Middle frontal gyrus (tissue), 1 donor: Measurements from ENCODE around the gene MAPT.

Source experiments
- DNase-seq: peaks from one replicate; pipeline ENCODE4 v3.0.0-alpha.2; 2015; ENCODE audit warnings: low spot score; ENCODE audit errors: extremely low spot score

MAPT gene

DNA sequence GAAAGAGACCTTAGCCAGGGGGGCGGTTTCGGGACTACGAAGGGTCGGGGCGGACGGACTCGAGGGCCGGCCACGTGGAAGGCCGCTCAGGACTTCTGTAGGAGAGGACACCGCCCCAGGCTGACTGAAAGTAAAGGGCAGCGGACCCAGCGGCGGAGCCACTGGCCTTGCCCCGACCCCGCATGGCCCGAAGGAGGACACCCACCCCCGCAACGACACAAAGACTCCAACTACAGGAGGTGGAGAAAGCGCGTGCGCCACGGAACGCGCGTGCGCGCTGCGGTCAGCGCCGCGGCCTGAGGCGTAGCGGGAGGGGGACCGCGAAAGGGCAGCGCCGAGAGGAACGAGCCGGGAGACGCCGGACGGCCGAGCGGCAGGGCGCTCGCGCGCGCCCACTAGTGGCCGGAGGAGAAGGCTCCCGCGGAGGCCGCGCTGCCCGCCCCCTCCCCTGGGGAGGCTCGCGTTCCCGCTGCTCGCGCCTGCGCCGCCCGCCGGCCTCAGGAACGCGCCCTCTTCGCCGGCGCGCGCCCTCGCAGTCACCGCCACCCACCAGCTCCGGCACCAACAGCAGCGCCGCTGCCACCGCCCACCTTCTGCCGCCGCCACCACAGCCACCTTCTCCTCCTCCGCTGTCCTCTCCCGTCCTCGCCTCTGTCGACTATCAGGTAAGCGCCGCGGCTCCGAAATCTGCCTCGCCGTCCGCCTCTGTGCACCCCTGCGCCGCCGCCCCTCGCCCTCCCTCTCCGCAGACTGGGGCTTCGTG lies at the start of gene MAPT:
Gene MAPT (plus strand): TSS at position 533 of the 763 bp plus-strand sequence. CDS start 67,784 bp downstream, outside the sequence.
- peak; percentile 92 for DNase-seq

DNA sequence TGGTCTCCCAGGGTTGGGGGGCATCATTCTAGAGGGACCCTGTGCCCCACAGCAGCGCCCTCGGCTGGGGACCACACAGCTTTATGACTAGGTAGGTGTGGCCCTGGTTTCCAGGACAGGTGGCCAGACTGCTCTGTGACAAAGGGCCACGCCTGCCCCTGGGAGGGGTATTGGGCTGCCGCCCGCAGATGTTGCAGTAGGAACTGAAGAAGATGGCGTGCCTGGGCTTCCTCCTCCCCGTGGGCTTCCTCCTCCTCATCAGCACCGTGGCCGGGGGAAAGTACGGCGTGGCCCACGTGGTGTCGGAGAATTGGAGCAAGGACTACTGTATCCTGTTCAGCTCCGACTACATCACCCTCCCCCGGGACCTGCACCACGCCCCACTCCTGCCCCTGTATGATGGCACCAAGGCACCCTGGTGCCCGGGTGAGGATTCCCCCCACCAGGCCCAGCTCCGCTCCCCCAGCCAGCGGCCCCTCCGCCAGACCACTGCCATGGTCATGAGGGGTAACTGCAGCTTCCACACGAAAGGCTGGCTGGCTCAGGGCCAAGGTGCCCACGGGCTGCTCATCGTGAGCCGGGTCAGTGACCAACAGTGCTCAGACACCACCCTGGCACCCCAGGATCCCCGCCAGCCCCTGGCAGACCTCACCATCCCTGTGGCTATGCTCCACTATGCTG lies 49.5 kb upstream of the MAPT start, which contains the start of gene SPPL2C:
Gene SPPL2C (plus strand): TSS at position 187 of the 681 bp plus-strand sequence. CDS start 26 bp downstream, at position 213.
- no peak for DNase-seq

DNA sequence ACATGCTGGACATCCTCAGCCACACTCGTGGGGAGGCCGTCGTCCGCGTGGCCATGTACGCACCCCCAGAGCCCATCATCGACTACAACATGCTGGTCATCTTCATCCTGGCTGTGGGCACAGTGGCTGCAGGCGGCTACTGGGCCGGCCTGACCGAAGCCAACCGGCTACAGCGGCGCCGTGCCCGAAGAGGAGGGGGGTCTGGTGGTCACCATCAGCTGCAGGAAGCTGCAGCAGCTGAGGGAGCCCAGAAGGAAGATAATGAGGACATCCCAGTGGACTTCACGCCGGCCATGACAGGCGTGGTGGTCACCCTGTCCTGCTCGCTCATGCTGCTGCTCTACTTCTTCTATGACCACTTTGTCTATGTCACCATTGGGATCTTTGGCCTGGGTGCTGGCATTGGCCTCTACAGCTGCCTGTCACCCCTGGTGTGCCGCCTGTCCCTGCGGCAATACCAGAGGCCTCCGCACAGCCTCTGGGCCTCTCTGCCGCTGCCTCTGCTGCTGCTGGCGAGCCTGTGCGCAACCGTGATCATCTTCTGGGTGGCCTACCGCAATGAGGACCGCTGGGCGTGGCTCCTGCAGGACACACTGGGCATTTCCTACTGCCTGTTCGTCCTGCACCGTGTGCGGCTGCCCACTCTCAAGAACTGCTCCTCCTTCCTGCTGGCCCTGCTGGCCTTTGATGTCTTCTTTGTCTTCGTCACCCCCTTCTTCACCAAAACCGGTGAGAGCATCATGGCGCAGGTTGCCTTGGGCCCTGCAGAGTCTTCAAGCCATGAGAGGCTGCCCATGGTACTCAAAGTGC lies 48.8 kb upstream of the MAPT start:
- no peak for DNase-seq

DNA sequence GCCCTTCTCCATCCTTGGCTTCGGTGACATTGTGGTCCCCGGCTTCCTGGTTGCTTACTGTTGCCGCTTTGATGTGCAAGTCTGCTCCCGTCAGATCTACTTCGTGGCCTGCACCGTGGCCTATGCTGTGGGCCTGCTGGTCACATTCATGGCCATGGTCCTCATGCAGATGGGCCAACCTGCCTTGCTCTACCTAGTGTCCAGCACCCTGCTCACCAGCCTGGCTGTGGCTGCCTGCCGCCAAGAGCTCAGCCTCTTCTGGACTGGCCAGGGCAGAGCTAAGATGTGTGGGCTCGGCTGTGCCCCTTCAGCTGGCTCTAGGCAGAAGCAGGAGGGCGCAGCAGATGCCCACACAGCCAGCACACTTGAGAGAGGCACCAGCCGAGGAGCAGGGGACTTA lies 48.1 kb upstream of the MAPT start:
- no peak for DNase-seq

DNA sequence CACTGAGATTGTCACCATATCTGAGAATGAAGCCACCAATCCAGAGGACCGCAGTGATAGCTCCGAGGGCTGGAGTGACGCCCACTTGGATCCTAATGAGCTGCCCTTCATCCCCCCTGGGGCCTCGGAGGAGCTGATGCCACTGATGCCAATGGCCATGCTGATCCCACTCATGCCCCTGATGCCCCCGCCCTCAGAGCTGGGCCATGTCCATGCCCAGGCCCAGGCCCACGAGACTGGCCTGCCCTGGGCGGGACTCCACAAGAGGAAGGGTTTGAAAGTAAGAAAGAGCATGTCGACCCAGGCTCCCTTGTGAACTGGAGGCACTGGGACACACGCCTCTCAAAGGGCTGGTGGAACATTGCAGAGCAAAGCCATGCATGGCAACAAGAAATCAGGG lies 47.7 kb upstream of the MAPT start:
- DNase-seq, result no peak

DNA sequence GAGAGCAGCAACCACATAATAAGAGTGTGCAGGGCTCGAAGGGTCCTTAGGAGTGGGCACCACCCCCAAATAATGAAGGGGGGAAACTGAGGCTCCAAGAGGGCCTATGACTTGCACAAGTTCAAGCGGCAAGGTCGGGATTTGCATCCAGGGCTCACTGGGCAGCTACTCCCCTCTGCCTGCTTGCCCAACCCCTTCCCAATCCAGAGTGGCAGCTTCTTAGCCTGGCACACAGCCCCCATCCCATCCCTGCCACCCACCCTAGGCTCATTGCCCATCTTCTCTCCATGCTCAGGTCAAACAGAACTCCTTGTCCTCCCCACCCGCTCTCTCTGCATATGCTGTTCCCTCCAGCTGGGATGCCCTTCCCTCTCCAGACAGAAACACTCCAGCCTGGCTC lies 47.3 kb upstream of the MAPT start:
- DNase-seq, result no peak

DNA sequence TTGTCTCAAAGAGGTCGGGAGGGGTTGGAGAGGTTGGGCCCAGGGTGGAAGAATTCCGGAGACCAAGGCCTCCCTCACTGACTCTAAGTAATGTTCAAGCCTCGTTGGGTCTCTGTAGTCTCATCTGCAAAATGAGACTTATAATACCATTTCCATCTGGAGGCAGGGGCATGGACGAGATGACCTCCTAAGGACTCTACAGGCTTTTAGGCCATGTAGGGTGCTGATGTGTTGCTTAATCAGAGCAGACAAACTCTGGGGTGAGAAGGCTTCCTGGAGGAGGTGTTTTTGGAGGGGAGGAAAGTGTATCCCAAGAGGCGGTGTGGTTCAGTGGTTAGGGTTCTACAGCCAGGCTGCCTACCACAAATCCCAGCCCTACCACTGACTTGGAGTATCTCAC lies 46.6 kb upstream of the MAPT start:
- no peak for DNase-seq

DNA sequence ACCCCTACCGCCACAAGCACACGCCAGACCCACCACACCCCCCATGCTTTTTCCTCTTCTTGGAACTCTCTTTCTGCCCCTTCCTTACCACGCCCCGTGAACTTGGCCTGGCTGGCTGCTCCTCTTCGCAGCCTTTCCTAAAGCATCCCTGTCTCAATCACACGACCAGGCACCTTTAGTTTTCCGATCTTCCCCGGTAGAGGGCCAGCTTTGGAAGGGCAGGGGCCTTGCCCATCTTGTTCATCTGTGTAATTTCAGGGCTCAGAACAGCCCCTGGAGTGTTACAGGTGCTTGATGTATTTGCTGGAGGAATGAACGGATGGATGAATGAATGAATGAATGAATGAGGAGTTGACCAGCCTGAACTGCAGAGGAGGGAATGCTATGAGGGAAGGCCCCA lies 45.9 kb upstream of the MAPT start:
- no peak for DNase-seq

DNA sequence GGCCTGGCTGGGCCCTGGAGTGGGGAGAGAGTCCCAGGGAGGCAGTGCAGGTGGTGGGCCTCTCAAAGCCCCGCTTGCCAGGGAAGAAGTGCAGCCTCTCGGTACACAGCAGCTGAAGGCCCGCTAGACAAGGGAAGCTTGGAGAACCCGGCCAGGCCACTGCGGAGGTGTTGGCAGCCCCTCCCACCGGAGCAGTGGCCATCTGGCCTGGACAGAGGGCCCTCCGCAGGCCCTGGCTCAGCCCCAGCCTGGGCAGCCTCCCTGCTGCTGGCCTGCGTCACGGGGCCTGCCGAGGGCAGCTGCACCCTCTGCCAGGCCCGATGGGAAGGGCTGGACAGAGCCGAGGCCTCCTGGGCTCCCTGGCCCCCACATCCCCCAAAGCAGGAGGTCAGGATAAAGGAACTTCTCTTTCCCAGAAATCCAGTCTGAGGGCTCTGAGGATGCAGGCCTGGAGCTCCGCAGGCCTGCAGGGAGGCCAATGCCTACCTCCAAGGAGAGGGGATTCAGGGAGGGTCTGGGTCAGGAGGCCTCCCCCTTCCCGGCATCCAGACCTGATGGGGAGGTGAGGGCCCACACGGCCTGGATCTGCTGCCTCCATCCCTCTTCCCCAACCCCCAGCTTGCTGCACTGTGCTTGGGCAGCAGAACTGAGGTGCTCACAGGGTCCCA lies 45.4 kb upstream of the MAPT start:
- peak; percentile 34 for DNase-seq

DNA sequence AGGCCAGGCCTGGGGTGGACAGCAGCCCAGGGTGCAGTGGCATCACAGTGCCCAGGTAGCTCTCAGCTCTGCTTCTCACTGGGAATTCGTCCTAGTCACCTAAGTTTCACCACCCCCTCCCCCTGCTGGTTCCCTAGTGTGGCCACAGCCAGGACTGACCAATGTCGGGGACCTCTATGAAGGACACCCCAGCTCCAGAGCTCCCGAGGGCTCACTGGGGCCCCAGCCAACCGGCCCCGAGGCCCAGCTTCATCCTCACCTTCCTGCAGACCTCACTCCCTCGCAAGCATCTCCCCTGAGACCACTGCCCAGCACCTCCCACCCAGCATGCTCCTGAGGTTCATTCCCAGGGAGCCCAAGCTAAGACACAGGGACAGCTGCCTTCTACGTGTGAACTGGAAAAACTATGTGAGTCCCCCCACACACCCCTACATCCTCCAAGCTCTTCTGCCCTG lies 44.8 kb upstream of the MAPT start:
- no peak for DNase-seq

DNA sequence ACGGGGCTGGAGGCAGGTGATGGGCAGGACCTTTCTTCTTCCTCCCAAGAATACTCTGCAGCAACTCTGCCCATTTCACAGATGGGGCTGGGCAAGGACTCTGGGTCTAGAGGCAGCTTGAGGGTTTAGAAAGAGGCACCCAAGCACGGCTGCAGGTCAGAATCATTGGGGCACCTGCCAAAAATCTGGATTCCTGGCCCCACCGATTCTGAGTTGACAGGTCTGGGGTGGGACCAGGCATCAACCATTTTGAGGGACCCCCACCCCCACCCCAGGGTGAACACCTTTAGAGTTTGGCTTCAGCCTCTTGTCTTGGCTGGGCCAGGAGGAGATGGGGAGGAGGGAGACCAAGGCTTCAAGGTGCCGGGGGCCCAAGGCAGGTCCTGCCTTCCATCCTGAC lies 44.3 kb upstream of the MAPT start:
- DNase-seq, result no peak

DNA sequence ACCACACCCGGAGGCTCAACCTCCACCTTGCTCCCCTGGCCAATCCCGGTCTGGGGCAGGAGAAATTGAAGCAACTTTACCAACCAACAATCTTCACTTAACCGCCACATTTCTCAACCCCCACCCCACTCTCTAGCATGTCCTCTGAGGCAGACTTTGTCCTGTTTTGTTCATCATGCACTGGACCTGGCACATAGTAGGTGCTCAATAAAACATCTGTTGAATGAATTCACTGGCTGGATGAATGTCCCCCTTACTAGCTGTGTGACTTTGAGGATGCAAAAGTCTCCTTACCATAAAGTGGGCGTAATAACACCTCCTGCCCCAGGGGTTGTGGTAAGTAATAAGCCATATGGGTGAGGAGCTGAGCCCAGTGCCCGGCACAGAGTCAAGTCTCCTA lies 43.9 kb upstream of the MAPT start:
- DNase-seq, result no peak

DNA sequence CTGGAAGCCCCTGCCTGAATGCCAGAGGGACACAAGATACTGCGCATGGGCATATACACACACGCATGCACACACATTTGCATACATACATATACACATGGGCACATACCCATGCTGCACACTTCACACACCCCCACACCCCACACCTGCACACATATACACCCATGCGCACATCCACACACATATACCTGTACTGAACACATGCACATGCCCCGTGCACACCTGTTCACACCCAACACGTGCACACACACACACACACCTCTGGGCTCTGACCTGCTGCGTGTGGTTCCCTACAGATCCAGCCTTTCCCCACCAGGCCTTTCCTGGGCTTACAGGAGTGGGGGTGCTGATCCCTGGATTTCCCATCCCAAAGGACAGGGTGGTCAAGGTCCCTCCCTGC lies 43.3 kb upstream of the MAPT start:
- DNase-seq, result no peak

DNA sequence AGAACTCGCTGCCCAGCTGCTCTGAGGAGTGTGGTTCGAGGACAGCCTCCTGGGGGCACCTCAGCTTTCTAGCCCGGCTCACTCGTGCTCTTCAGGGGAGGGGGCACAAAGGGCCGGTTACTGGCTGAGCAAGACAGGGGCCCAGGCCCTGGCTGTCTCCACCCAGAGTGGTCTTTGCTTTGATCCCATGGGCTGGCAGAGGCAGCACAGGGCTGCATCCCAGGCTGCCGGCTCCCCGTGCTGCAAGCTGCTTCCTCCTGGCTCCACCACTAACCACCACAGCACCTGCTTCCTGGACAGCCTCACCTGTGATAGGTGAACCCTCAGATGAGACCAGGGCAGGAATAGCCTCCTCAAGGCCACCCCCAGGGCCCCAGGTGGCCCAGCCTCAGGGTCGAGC lies 42.9 kb upstream of the MAPT start:
- DNase-seq, result no peak

DNA sequence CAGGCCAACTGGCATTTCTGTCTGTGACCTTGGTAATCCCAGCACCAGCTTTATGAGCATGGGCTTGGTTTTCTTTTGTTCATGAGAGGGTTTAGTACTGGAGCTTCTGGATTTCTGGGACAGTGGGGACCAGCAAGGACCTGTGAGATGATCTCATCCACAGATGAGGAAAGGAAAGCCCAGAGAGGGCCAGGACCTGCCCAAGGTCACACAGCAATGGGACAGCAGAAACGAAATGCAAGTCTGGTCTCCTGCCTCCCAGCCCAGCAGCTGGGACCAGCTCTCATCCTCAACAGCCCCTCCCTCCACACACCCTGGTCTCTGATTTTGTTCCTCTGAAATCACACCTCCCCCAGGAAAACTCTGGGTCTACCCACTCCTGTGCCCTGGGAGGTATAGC lies 42.5 kb upstream of the MAPT start:
- DNase-seq, result no peak

DNA sequence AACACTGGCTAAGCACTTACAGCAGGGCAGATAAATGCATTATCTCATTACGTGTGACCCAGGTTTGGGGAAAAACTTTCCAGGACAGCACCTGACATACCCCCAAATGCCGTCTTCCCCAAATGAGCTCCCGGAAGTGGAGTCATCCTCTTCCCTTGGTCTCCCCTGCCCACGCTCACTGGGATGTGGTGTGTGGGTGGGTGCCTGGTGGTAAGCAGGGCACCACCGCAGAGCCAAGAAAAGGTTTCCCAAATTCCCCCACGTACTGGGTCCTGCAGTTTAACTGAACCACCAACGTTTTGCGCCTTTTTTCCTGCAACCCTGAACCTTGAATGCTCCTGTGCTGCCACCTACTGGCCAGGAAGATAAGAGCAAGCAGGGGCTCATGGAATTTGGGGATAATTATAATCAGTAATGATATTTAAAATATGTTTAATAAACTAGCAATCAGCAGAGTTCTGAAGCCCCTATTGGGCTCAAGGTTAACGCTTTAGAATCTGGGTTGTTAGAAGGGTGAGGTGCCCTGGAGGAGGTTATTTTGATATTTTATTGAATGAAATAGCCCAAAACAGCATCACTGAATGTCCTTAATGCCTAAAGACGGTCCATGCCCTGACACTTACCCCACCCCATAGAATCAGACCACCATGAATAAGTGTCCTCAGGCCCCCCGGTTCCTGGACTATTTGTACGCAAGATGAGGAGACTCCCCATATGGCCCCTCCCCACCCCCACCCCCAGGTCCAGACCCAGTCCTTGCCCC lies 41.6 kb upstream of the MAPT start:
- DNase-seq, result peak; percentile 56

DNA sequence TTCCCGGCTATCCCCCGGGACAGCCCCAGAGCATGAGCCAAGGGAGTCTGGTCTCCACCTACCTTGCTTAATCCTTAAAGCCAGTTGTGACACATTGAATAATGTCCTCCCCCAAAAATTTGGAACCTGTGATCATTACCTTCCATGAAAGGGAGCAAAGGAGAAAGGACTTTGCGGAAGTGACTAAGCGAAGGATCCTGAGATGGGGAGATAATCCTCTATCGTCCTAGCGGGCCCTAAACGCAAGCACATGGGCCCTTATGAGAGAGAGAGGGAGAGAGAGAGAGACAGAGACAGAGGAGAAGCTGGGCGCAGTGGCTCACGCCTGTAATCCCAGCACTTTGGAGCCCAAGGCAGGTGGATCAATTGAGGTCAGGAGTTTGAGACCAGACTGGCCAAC lies 40.1 kb upstream of the MAPT start:
- DNase-seq, result no peak

DNA sequence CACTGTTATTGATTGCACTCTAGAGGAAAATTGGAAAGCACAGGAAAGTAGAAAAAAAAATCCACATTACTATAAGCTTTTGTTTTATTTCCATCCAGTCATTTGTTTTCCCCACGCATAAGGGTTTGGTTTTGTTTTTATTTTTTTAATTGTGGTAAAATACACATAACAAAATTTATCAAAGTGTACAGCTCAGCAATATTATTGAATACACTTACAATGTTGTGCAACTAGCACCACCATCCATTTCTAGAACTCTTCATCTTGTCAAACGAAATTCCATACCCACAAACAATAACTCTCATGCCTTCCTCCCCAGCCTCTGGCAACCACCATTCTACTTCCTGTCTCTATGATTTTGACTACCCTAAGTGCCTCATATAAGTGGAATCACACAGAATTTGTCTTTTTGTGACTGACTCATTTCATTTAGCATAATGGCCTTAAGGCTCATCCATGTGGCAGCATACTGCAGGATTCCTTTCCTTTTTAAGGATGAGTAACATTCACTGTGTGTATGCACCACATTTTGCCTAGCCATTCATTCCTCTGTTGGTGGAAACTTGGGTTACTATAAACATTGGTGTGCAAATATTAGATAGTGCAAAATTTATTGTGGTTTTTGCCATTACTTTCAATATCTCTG lies 38.5 kb upstream of the MAPT start:
- DNase-seq, result no peak

DNA sequence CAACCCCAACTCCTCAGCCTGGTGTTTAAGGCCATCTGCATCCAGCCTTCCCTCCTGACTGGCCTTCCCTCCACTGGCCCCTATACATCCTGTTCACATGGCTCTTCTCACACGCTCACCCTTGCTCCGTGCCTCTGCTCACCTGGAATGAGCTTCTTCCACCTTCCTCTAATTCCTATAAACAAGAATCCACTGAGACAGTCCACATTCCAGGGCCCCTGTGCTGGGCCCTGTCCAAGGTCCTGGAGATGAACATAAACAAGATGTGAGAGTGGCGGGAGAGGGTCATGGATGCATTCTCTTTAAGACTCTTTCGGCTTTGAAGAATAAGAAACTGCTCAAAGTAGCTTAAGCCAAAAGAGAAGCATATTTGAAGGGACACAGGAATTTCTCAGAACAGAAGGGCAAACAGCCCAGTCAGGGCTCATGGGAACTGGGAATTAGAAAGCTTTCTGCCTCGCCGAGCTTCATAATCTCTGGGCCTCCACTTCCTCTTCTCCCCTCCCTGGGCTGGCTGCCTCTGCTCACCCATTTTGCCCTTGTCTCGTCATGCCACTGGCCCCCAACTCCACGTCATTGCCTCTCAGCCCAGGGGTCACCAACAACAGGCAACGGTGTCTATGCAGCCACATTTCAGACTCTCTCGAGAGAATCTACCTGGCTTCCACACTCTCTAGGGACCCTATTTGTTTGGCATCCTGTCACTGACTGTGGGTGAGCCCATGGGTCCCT lies 36.2 kb upstream of the MAPT start:
- no peak for DNase-seq

DNA sequence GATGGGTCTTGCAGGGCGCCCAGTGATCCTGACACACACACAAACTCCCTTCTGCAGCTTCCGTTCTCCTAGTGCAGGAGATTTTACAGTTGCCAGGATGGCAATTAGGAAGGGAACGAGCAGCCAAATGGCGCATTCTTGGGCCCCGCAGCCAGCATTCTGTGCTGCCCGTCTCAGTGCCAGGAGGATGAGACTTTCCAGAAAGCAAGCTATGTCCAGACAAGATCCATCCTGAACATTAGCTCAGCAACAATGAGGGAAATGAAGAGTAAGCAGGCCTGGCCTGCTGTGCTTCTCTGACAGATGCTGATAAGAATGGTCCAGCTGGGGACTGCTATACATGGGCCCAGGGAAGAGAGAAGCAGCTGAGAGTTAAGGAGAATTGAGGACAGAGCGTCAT lies 33.2 kb upstream of the MAPT start:
- DNase-seq, result no peak
